Tibial nerve (tissue), 4 donors: Measurements from ENCODE around the gene ROPN1L.

Experiments used
- EP300 ChIP-seq, 2 donors: sonication (generic); formaldehyde crosslinking; IDR thresholded peaks; one replicate each; pipeline ENCODE4 v1.6.1; 2017; ENCODE audit warnings: antibody characterized with exemption in 2 of 2, mild to moderate bottlenecking in 1 of 2
- POLR2A ChIP-seq, 2 donors: fragments of 450-650 bp; IDR thresholded peaks; one replicate each; pipeline ENCODE4 v1.6.1; 2017; ENCODE audit warnings: antibody characterized with exemption in 2 of 2, mild to moderate bottlenecking in 2 of 2, moderate library complexity in 2 of 2
- TF ChIP-seq, protein P1 (sequence below), 5 experiments: fragments of 200-600 bp in 3 of 5; fragments of 450-650 bp in 2 of 5; sonication (generic) in 3 of 5; IDR thresholded peaks; one replicate each; pipeline ENCODE4 v1.5.1; 2016 to 2019; ENCODE audit warnings: antibody characterized with exemption in 5 of 5, mild to moderate bottlenecking in 3 of 5, moderate library complexity in 2 of 5

DNA sequence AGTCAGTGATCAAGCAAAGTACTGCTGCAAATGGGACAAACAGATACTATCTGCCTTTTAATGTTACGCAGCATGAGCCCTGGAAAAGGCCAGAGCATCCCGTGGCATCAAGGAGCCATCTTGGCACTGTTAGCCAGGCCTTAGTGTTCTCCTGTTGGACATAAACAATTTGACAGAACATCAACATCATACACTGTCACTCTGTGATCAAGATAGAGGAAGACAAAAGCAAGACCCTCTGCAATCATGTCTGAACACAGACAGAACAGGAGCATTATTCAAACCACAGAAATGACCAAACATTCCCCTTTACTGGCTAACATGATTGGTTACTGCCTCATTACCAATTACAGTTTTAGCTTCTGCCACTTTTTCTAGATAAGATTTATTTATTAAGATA is 21.2 kb upstream of the ROPN1L start:
- TF ChIP-seq, protein P1, sequence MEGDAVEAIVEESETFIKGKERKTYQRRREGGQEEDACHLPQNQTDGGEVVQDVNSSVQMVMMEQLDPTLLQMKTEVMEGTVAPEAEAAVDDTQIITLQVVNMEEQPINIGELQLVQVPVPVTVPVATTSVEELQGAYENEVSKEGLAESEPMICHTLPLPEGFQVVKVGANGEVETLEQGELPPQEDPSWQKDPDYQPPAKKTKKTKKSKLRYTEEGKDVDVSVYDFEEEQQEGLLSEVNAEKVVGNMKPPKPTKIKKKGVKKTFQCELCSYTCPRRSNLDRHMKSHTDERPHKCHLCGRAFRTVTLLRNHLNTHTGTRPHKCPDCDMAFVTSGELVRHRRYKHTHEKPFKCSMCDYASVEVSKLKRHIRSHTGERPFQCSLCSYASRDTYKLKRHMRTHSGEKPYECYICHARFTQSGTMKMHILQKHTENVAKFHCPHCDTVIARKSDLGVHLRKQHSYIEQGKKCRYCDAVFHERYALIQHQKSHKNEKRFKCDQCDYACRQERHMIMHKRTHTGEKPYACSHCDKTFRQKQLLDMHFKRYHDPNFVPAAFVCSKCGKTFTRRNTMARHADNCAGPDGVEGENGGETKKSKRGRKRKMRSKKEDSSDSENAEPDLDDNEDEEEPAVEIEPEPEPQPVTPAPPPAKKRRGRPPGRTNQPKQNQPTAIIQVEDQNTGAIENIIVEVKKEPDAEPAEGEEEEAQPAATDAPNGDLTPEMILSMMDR (IDR thresholded peaks at IDR 0.05), result no peak
- TF ChIP-seq POLR2A (IDR thresholded peaks at IDR 0.05), result no peak
- TF ChIP-seq EP300 (IDR thresholded peaks at IDR 0.05), result no peak
